H9 (cell line): ENCODE data around the gene NCK1. TPM values are rescaled to one million over a fixed set of nuclear protein-coding genes. Genes with fewer than 3 reads are reported as not detected.

ENCODE experiments used
- DNase-seq: peaks from one replicate; pipeline ENCODE4 v3.0.0-alpha.2; 2017
- H2AFZ ChIP-seq: one replicate; pipeline ENCODE4 v1.6.1; 2013; ENCODE audit warnings: mild to moderate bottlenecking, low read length, control low read depth, moderate library complexity
- H2AK5ac ChIP-seq: 2 replicates; pipeline ENCODE4 v1.6.1; 2013; ENCODE audit warnings: low read length, control low read depth, mixed read lengths; ENCODE audit not compliant: insufficient read length
- H2BK120ac ChIP-seq: one replicate; pipeline ENCODE4 v1.6.1; 2013; ENCODE audit warnings: low read depth, mild to moderate bottlenecking, low read length, control low read depth, inconsistent platforms; ENCODE audit not compliant: poor library complexity, severe bottlenecking
- H2BK12ac ChIP-seq: 2 replicates; pipeline ENCODE4 v1.6.1; 2013; ENCODE audit warnings: low read length, control low read depth, mixed read lengths, low read depth; ENCODE audit not compliant: insufficient read length
- H2BK15ac ChIP-seq: 2 replicates; pipeline ENCODE4 v1.6.1; 2013; ENCODE audit warnings: low read depth, low read length, control low read depth
- H2BK20ac ChIP-seq: one replicate; pipeline ENCODE4 v1.6.1; 2013; ENCODE audit warnings: low read depth, mild to moderate bottlenecking, low read length, control low read depth, inconsistent platforms; ENCODE audit not compliant: poor library complexity, severe bottlenecking
- H2BK5ac ChIP-seq: 2 replicates; pipeline ENCODE4 v1.6.1; 2013; ENCODE audit warnings: low read length, control low read depth, mixed read lengths; ENCODE audit not compliant: insufficient read length
- H3K14ac ChIP-seq: 2 replicates; pipeline ENCODE4 v1.6.1; 2013; ENCODE audit warnings: low read length, control low read depth; ENCODE audit not compliant: insufficient read depth
- H3K18ac ChIP-seq: 2 replicates; pipeline ENCODE4 v1.6.1; 2013; ENCODE audit warnings: low read depth, mild to moderate bottlenecking, mixed read lengths, low read length, control low read depth; ENCODE audit not compliant: insufficient read length
- H3K23ac ChIP-seq: 2 replicates; pipeline ENCODE4 v1.6.1; 2013; ENCODE audit warnings: low read length, control low read depth, mixed read lengths, low read depth; ENCODE audit not compliant: insufficient read length
- H3K23me2 ChIP-seq: 2 replicates; pipeline ENCODE4 v1.6.1; 2013; ENCODE audit warnings: low read depth, mild to moderate bottlenecking, mixed read lengths, low read length, control low read depth; ENCODE audit not compliant: insufficient read length, poor library complexity, severe bottlenecking
- H3K27ac ChIP-seq: 2 replicates; pipeline ENCODE4 v1.5.1; 2013; ENCODE audit warnings: low read length, control low read depth, mixed read lengths, low read depth; ENCODE audit not compliant: insufficient read length
- H3K27me3 ChIP-seq: 2 replicates; pipeline ENCODE4 v1.6.1; 2013; ENCODE audit warnings: low read length, control low read depth, inconsistent platforms; ENCODE audit not compliant: insufficient read depth
- H3K4ac ChIP-seq: 2 replicates; pipeline ENCODE4 v1.6.1; 2013; ENCODE audit warnings: low read depth, mild to moderate bottlenecking, control low read depth, inconsistent platforms, low read length, moderate library complexity
- H3K4me1 ChIP-seq: 2 replicates; pipeline ENCODE4 v1.6.1; 2013; ENCODE audit warnings: low read length, control low read depth, inconsistent platforms; ENCODE audit not compliant: insufficient read depth
- H3K4me2 ChIP-seq: 2 replicates; pipeline ENCODE4 v1.6.1; 2013; ENCODE audit warnings: low read length, control low read depth, mixed read lengths; ENCODE audit not compliant: insufficient read length, insufficient read depth
- H3K56ac ChIP-seq: 2 replicates; pipeline ENCODE4 v1.6.1; 2013; ENCODE audit warnings: low read depth, mild to moderate bottlenecking, mixed read lengths, low read length, control low read depth; ENCODE audit not compliant: insufficient read length
- H3K79me1 ChIP-seq: 2 replicates; pipeline ENCODE4 v1.6.1; 2013; ENCODE audit warnings: low read depth, mild to moderate bottlenecking, moderate library complexity, low read length, control low read depth, inconsistent platforms; ENCODE audit not compliant: insufficient read depth, poor library complexity, severe bottlenecking
- H3K79me2 ChIP-seq: 2 replicates; pipeline ENCODE4 v1.6.1; 2013; ENCODE audit warnings: low read length, control low read depth, inconsistent platforms; ENCODE audit not compliant: insufficient read depth
- H3K9ac ChIP-seq: 2 replicates; pipeline ENCODE4 v1.6.1; 2013; ENCODE audit warnings: low read length, control low read depth, mixed read lengths; ENCODE audit not compliant: insufficient read length; ENCODE audit errors: extremely low read depth
- H3K9me3 ChIP-seq: one replicate; pipeline ENCODE4 v1.6.1; 2013; ENCODE audit warnings: low read depth, low read length, inconsistent platforms; ENCODE audit not compliant: control insufficient read depth
- H3T11ph ChIP-seq: one replicate; pipeline ENCODE4 v1.6.1; 2013; ENCODE audit warnings: mild to moderate bottlenecking, low read length, control low read depth, inconsistent platforms
- H4K20me1 ChIP-seq: one replicate; pipeline ENCODE4 v1.6.1; 2013; ENCODE audit not compliant: control insufficient read depth, insufficient read length, insufficient read depth
- H4K5ac ChIP-seq: 2 replicates; pipeline ENCODE4 v1.6.1; 2013; ENCODE audit warnings: low read depth, mild to moderate bottlenecking, mixed read lengths, low read length, control low read depth; ENCODE audit not compliant: insufficient read length
- H4K8ac ChIP-seq: replicated peaks from 2 replicates; pipeline ENCODE4 v1.6.1; 2013; ENCODE audit warnings: low read length, control low read depth, mixed read lengths, low read depth; ENCODE audit not compliant: insufficient read length
- H4K91ac ChIP-seq: 2 replicates; pipeline ENCODE4 v1.6.1; 2013; ENCODE audit warnings: low read depth, mild to moderate bottlenecking, moderate library complexity, mixed read lengths, low read length, control low read depth; ENCODE audit not compliant: insufficient read length
- H3K27ac Mint-ChIP-seq, 3 experiments: 2 replicates in 2 of 3; 3 replicates in 1 of 3; pipeline ENCODE4 v1.8.0; 2020 to 2021; ENCODE audit warnings: mixed read lengths in 3 of 3, mild to moderate bottlenecking in 1 of 3, moderate library complexity in 1 of 3
- H3K27me3 Mint-ChIP-seq: 2 replicates; pipeline ENCODE4 v1.8.0; 2021; ENCODE audit warnings: low read depth, mild to moderate bottlenecking, moderate library complexity, mixed read lengths
- H3K36me3 Mint-ChIP-seq, 3 experiments: 2 replicates in 2 of 3; 3 replicates in 1 of 3; pipeline ENCODE4 v1.8.0; 2020 to 2021; ENCODE audit warnings: low read depth in 3 of 3, mixed read lengths in 3 of 3; ENCODE audit not compliant: insufficient read depth in 1 of 3
- H3K4me1 Mint-ChIP-seq, 2 experiments: 2 replicates each; pipeline ENCODE4 v1.8.0; 2020; ENCODE audit warnings: mixed read lengths in 2 of 2
- H3K4me3 Mint-ChIP-seq, 2 experiments: 2 replicates in 1 of 2; 3 replicates in 1 of 2; pipeline ENCODE4 v1.8.0; 2020 to 2021; ENCODE audit warnings: mild to moderate bottlenecking in 2 of 2, mixed read lengths in 2 of 2, moderate library complexity in 1 of 2
- H3K9me3 Mint-ChIP-seq, 2 experiments: 2 replicates in 1 of 2; 3 replicates in 1 of 2; pipeline ENCODE4 v1.8.0; 2020; ENCODE audit warnings: mild to moderate bottlenecking in 2 of 2, mixed read lengths in 2 of 2, moderate library complexity in 1 of 2
- WGBS: extraction: QIAGEN DNeasy Blood & Tissue Kit; methylation state at CpG from one replicate; pipeline ENCODE4 v1.1.7; 2013; ENCODE audit warnings: missing lambda C conversion rate, low lambda C conversion rate, mixed read lengths; ENCODE audit not compliant: insufficient read length; ENCODE audit errors: extremely low coverage; 5-methylcytosine and 5-hydroxymethylcytosine counted together
- total RNA-seq: library from RNA; stranded (reverse); gene quantifications from 2 replicates; pipeline ENCODE4 v1.2.1, GENCODE V29; 2021
- TF ChIP-seq, protein P1 (sequence below): fragments of 200-600 bp; sonication (generic); conservative IDR thresholded peaks from 3 replicates; pipeline ENCODE4 v1.8.0; 2021; ENCODE audit warnings: antibody characterized with exemption, mild to moderate bottlenecking

The NCK1 gene
- total RNA-seq, 1 experiment from 2014 or later, result 26.4 TPM

DNA sequence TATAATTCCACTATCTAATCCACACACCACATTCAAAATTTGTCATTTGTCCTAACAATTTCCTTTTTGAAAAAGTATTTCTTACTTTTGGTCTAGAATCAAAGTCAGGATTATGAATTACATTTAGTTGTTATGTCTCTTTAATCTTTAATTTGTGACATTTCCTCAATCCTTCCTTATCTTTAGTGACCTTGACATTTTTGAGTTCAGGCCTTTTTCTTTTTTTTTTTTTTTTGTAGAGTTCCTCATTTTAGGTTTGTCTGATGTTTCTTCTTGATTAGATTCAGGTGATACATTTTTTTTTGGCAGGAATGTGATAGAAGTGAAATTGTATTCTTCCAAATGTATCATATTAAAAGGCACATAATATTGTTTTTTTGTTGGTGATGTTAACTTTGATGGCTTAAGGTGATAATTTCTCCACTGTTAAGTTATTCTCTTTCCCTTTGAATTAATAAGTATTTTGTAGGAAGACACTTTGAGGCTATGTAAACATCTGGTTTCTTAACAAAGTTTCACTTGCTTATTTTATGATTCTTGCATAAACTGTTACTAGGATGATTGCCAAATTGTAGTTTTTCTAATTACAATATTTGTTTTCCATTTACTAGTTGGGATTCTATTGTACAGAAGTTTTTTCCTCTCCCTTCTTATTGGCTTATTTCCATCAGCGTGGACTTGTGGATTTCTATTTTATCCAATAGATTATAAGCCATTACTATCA lies 26.8 kb upstream of the NCK1 start:
- TF ChIP-seq, protein P1, sequence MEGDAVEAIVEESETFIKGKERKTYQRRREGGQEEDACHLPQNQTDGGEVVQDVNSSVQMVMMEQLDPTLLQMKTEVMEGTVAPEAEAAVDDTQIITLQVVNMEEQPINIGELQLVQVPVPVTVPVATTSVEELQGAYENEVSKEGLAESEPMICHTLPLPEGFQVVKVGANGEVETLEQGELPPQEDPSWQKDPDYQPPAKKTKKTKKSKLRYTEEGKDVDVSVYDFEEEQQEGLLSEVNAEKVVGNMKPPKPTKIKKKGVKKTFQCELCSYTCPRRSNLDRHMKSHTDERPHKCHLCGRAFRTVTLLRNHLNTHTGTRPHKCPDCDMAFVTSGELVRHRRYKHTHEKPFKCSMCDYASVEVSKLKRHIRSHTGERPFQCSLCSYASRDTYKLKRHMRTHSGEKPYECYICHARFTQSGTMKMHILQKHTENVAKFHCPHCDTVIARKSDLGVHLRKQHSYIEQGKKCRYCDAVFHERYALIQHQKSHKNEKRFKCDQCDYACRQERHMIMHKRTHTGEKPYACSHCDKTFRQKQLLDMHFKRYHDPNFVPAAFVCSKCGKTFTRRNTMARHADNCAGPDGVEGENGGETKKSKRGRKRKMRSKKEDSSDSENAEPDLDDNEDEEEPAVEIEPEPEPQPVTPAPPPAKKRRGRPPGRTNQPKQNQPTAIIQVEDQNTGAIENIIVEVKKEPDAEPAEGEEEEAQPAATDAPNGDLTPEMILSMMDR, result no peak
- no peaks in the 10 kb centered on the region for H4K20me1 ChIP-seq

More for the DNA sequence above, 26.8 kb upstream of the NCK1 start:
- no peak overlapping the region for H3K27ac ChIP-seq
- no peak overlapping the region for H3K23ac ChIP-seq
- no peak overlapping the region for H2AK5ac ChIP-seq
- H3K14ac ChIP-seq, result no peak overlapping the region
- peaks cover 4 to 10% of the 10 kb centered on the region in 2 experiments; a peak in 4 of 5 replicates for H3K9me3 Mint-ChIP-seq
- no peak overlapping the region for H2AFZ ChIP-seq
- H3K18ac ChIP-seq, result no peak overlapping the region
- no peak overlapping the region for H2BK20ac ChIP-seq
- H3K27ac Mint-ChIP-seq, result peak overlapping the region in 2 of 3 experiments; percentile 15 to 20; a peak in 1 of 7 replicates
- peaks cover 6% of the 10 kb centered on the region for H3K79me1 ChIP-seq
- no peak overlapping the region for H3K56ac ChIP-seq
- H3K23me2 ChIP-seq, result no peaks in the 10 kb centered on the region
- no peak for DNase-seq
- no peak overlapping the region for H3K9ac ChIP-seq
- no peak overlapping the region for H4K5ac ChIP-seq
- no peak overlapping the region for H2BK120ac ChIP-seq
- H2BK12ac ChIP-seq, result no peak overlapping the region
- H3K9me3 ChIP-seq, result no peaks in the 10 kb centered on the region
- H4K91ac ChIP-seq, result no peak overlapping the region
- no peak overlapping the region for H3K4me3 Mint-ChIP-seq
- H3K36me3 Mint-ChIP-seq, result peaks cover 0 to 17% (median 4%) of the 10 kb centered on the region in 3 experiments; a peak in 4 of 7 replicates
- peaks cover 17 to 18% of the 10 kb centered on the region in 2 experiments for H3K4me1 Mint-ChIP-seq
- peaks cover 2% of the 10 kb centered on the region; the same call in 1 of the 2 replicates for H3K79me2 ChIP-seq
- H4K8ac ChIP-seq, result no peak overlapping the region
- peaks cover 4% of the 10 kb centered on the region; the same call in 1 of the 2 replicates for H3K4me1 ChIP-seq
- WGBS, result no CpG with 5 or more reads among the region's 1 CpG
- H3K27me3 ChIP-seq, result no peaks in the 10 kb centered on the region
- H3T11ph ChIP-seq, result no peak overlapping the region
- H3K4me2 ChIP-seq, result no peak overlapping the region
- H3K4ac ChIP-seq, result no peak overlapping the region
- no peak overlapping the region for H2BK15ac ChIP-seq
- no peaks in the 10 kb centered on the region for H3K27me3 Mint-ChIP-seq
- H2BK5ac ChIP-seq, result no peak overlapping the region
